HCT116 (cell line): ENCODE measurements around the gene AP5M1. TPM values are rescaled to one million over a fixed set of nuclear protein-coding genes. Genes with fewer than 3 reads are reported as not detected.

ENCODE experiments used
- ATAC-seq: fragments of 200-7000 bp; cut with Tn5 transposase; 2 replicates; pipeline ENCODE4 v1.9.1; 2020; ENCODE audit warnings: mild to moderate bottlenecking, moderate library complexity
- BruUV-seq: library from RNA; stranded (reverse); fragments of 400-500 nt; replicated peaks from 2 replicates; lab custom pipeline; 2021; lab: Mats Ljungman, UMichigan
- CTCF ChIA-PET: fragments of 300-600 bp; sonication (Branson Sonifier 250); formaldehyde crosslinking; loops from one replicate; lab custom pipeline; 2021; ENCODE audit warnings: antibody characterized with exemption; lab: Charles Lee
- POLR2A ChIA-PET: fragments of 300-600, 350-600 bp; sonication (Branson Sonifier 250); formaldehyde crosslinking; loops from one replicate; lab custom pipeline; 2021; ENCODE audit warnings: antibody characterized with exemption; lab: Charles Lee
- RAD21 ChIA-PET, 2 experiments: fragments of 300-600 bp; sonication (Branson Sonifier 250); formaldehyde crosslinking; loops; one replicate each; lab custom pipeline; 2023; ENCODE audit warnings: low total read pairs in 2 of 2; ENCODE audit not compliant: uncharacterized antibody in 2 of 2, unreplicated experiment in 2 of 2, low non-redundant PET in 1 of 2; lab: Charles Lee
- DNase-seq: peaks from one replicate; pipeline ENCODE4 v3.0.0-alpha.2; 2010; ENCODE audit warnings: low read depth, low spot score
- H2AFZ ChIP-seq: fragments of 200-600 bp; shearing (Covaris generic), sonication (generic); 2 replicates; pipeline ENCODE4 v1.6.1; 2017; ENCODE audit warnings: low read depth, mixed run types, mixed read lengths, antibody characterized with exemption, low read length; ENCODE audit not compliant: poor library complexity, severe bottlenecking
- H3K27ac ChIP-seq: 2 replicates; pipeline ENCODE4 v1.5.1; 2012; ENCODE audit warnings: low read depth, low read length
- H3K27me3 ChIP-seq: fragments of 200-600 bp; sonication (generic); 2 replicates; pipeline ENCODE4 v1.6.1; 2016; ENCODE audit warnings: mixed run types, low read length, mixed read lengths; ENCODE audit not compliant: insufficient read depth
- H3K36me3 ChIP-seq, 2 experiments: fragments of 200-500 bp in 1 of 2; fragments of 200-600 bp in 1 of 2; sonication (Bioruptor generic) in 1 of 2; sonication (generic) in 1 of 2; 2 replicates each; pipeline versions ENCODE4 v1.5.1 to v1.6.1; 2014 to 2016; ENCODE audit warnings: low read length in 2 of 2, inconsistent platforms in 1 of 2, mixed read lengths in 1 of 2, mixed run types in 1 of 2; ENCODE audit not compliant: insufficient read depth in 2 of 2, control insufficient read depth in 1 of 2
- H3K4me1 ChIP-seq, 2 experiments: fragments of 200-600 bp in 1 of 2; sonication (generic) in 1 of 2; 2 replicates each; pipeline versions ENCODE4 v1.5.1 to v1.6.1; 2012 to 2017; ENCODE audit warnings: low read length in 2 of 2, inconsistent platforms in 1 of 2, mild to moderate bottlenecking in 1 of 2, mixed read lengths in 1 of 2, mixed run types in 1 of 2, moderate library complexity in 1 of 2; ENCODE audit not compliant: insufficient read depth in 2 of 2, control insufficient read depth in 1 of 2
- H3K4me2 ChIP-seq: fragments of 200-600 bp; sonication (generic); 2 replicates; pipeline ENCODE4 v1.6.1; 2017; ENCODE audit warnings: mixed run types, low read length, mixed read lengths
- H3K4me3 ChIP-seq, 2 experiments: fragments of 200-600 bp in 1 of 2; sonication (generic) in 1 of 2; replicated peaks in 1 of 2; 2 replicates each; pipeline ENCODE4 v1.5.1; 2011 to 2016; ENCODE audit warnings: low read length in 2 of 2, control low read depth in 1 of 2, low read depth in 1 of 2, mild to moderate bottlenecking in 1 of 2, mixed read lengths in 1 of 2, mixed run types in 1 of 2
- H3K79me2 ChIP-seq: fragments of 200-600 bp; sonication (generic); 2 replicates; pipeline ENCODE4 v1.6.1; 2017; ENCODE audit warnings: mild to moderate bottlenecking, mixed run types, low read length, moderate library complexity, mixed read lengths; ENCODE audit not compliant: insufficient read depth
- H3K9ac ChIP-seq: fragments of 200-600 bp; sonication (generic); 2 replicates; pipeline ENCODE4 v1.6.1; 2016; ENCODE audit warnings: low read length, mixed read lengths
- H3K9me2 ChIP-seq: fragments of 200-600 bp; sonication (generic), shearing (Covaris generic); 2 replicates; pipeline ENCODE4 v1.6.1; 2017; ENCODE audit warnings: mixed run types, mild to moderate bottlenecking, moderate library complexity; ENCODE audit not compliant: insufficient read depth
- H3K9me3 ChIP-seq, 2 experiments: fragments of 200-500 bp in 1 of 2; fragments of 200-600 bp in 1 of 2; sonication (Bioruptor generic) in 1 of 2; sonication (generic) in 1 of 2; 2 replicates each; pipeline ENCODE4 v1.6.1; 2014 to 2017; ENCODE audit warnings: low read length in 2 of 2, mixed read lengths in 2 of 2, inconsistent platforms in 1 of 2, low read depth in 1 of 2, mild to moderate bottlenecking in 1 of 2, mixed run types in 1 of 2, moderate library complexity in 1 of 2; ENCODE audit not compliant: control insufficient read depth in 1 of 2, insufficient read depth in 1 of 2
- H4K20me1 ChIP-seq: fragments of 200-600 bp; sonication (generic), shearing (Covaris generic); 2 replicates; pipeline ENCODE4 v1.6.1; 2017; ENCODE audit warnings: mixed run types, mild to moderate bottlenecking, moderate library complexity; ENCODE audit not compliant: insufficient read depth
- ATF3 ChIP-seq: IDR thresholded peaks from 2 replicates; pipeline ENCODE4 v1.6.1; 2012
- CBX3 ChIP-seq: IDR thresholded peaks from 2 replicates; pipeline ENCODE4 v1.6.1; 2012; ENCODE audit warnings: low read depth
- CEBPB ChIP-seq: IDR thresholded peaks from 2 replicates; pipeline ENCODE4 v1.6.1; 2012; ENCODE audit warnings: low read depth
- CTCF ChIP-seq, 3 experiments: fragments of 200-600 bp in 1 of 3; sonication (generic) in 1 of 3; IDR thresholded peaks in 2 of 3; conservative IDR thresholded peaks in 1 of 3; 2 replicates each; pipeline ENCODE4 v1.5.1; 2012 to 2017; ENCODE audit warnings: low read depth in 2 of 3, low read length in 2 of 3, antibody characterized with exemption in 1 of 3, borderline replicate concordance in 1 of 3, control low read depth in 1 of 3, mild to moderate bottlenecking in 1 of 3, mixed read lengths in 1 of 3, mixed run types in 1 of 3, moderate library complexity in 1 of 3; ENCODE audit not compliant: insufficient read depth in 1 of 3
- EGR1 ChIP-seq: IDR thresholded peaks from 2 replicates; pipeline ENCODE4 v1.6.1; 2012; ENCODE audit warnings: low read depth
- ELF1 ChIP-seq: IDR thresholded peaks from 2 replicates; pipeline ENCODE4 v1.6.1; 2012; ENCODE audit warnings: low read depth, borderline replicate concordance
- FOSL1 ChIP-seq: IDR thresholded peaks from 2 replicates; pipeline ENCODE4 v1.6.1; 2012; ENCODE audit warnings: low read depth
- JUND ChIP-seq: IDR thresholded peaks from 2 replicates; pipeline ENCODE4 v1.6.1; 2012
- MAX ChIP-seq: IDR thresholded peaks from 2 replicates; pipeline ENCODE4 v1.6.1; 2012
- POLR2A ChIP-seq: IDR thresholded peaks from 2 replicates; pipeline ENCODE4 v1.7.0; 2011; ENCODE audit warnings: borderline replicate concordance; ENCODE audit not compliant: insufficient read depth, insufficient read length; ENCODE audit errors: extremely low read depth
- POLR2AphosphoS5 ChIP-seq: IDR thresholded peaks from 2 replicates; pipeline ENCODE4 v1.6.1; 2011; ENCODE audit warnings: mild to moderate bottlenecking, low read depth, low read length, moderate library complexity
- REST ChIP-seq: IDR thresholded peaks from 2 replicates; pipeline ENCODE4 v1.6.1; 2012; ENCODE audit warnings: low read depth
- SIN3A ChIP-seq: IDR thresholded peaks from 2 replicates; pipeline ENCODE4 v1.6.1; 2012; ENCODE audit warnings: low read depth
- TCF7L2 ChIP-seq: IDR thresholded peaks from 2 replicates; pipeline ENCODE4 v1.7.0; 2011; ENCODE audit warnings: borderline replicate concordance, inconsistent platforms; ENCODE audit not compliant: insufficient read depth, insufficient read length; ENCODE audit errors: extremely low read depth
- YY1 ChIP-seq: IDR thresholded peaks from 2 replicates; pipeline ENCODE4 v1.6.1; 2011; ENCODE audit warnings: low read length, low read depth, moderate library complexity, mild to moderate bottlenecking; ENCODE audit not compliant: insufficient replicate concordance; ENCODE audit errors: extremely low read depth
- ZBTB33 ChIP-seq: IDR thresholded peaks from 2 replicates; pipeline ENCODE4 v1.6.1; 2011; ENCODE audit warnings: mild to moderate bottlenecking, low read length, moderate library complexity; ENCODE audit not compliant: insufficient replicate concordance; ENCODE audit errors: extremely low read depth
- ZFX ChIP-seq: fragments of 450-650 bp; IDR thresholded peaks from 2 replicates; pipeline ENCODE4 v1.6.1; 2017
- ZNF274 ChIP-seq: fragments of 200-500 bp; sonication (Bioruptor generic); IDR thresholded peaks from 2 replicates; pipeline ENCODE4 v1.6.1; 2014; ENCODE audit warnings: mild to moderate bottlenecking, low read depth, low read length, inconsistent platforms
- intact Hi-C: fragments of 100-400 bp; cut with micrococcal nuclease; formaldehyde crosslinking; loops from 2 replicates; pipeline ENCODE4 v1.10.0; 2022
- total RNA-seq: library from RNA; stranded (reverse); gene quantifications from one replicate; pipeline ENCODE4 v1.2.1, GENCODE V29; 2021; ENCODE audit not compliant: unreplicated experiment

AP5M1 gene
- total RNA-seq, 1 experiment from 2014 or later: 25.3 TPM

- Histone ChIP-seq H3K4me3 (no peak overlapping the region), H3K4me1 (no peaks in the 10 kb centered on the region), H3K9ac (no peak overlapping the region), H3K4me2 (no peak overlapping the region), H3K79me2 (peaks cover 3% of the 10 kb centered on the region; the same call in 1 of the 2 replicates), H3K36me3 (peaks cover 0 to 3% of the 10 kb centered on the region in 2 experiments; a peak in 1 of 4 replicates), H2AFZ (no peak overlapping the region), H3K9me2 (no peaks in the 10 kb centered on the region), H3K27me3 (no peaks in the 10 kb centered on the region), H3K9me3 (no peaks in the 10 kb centered on the region), H3K27ac (no peak overlapping the region)
- no TSS peak for BruUV-seq
- no peak for ATAC-seq
- intact Hi-C loops: no loop called here
- ChIA-PET POLR2A (no interaction called here), CTCF (no interaction called here)
- TF ChIP-seq ZNF274 (no peak), YY1 (no peak), MAX (no peak), FOSL1 (no peak), REST (no peak), TCF7L2 (no peak), POLR2A (no peak), EGR1 (no peak), ZFX (no peak), SIN3A (no peak), ATF3 (no peak), POLR2AphosphoS5 (no peak), ELF1 (no peak), CBX3 (no peak), JUND (no peak), ZBTB33 (no peak), CEBPB (no peak), CTCF (IDR thresholded peaks at IDR 0.05 in 2 of 3, conservative IDR thresholded peaks at IDR 0.05 in 1 of 3; ENCODE audit: borderline replicate concordance in 1 of 3, insufficient read depth in 1 of 3, low read depth in 2 of 3, low read length in 2 of 3) (no peak)
- TF ChIP-seq, all 23 proteins: peak for 0
- DNase-seq: no peak
- RAD21 ChIA-PET: no interaction called here
- no peaks in the 10 kb centered on the region for H4K20me1 ChIP-seq
Measured at GRCh38 chr14:57243320-57243719, 25.5 kb upstream of the AP5M1 start.
